DND-41 (cell line): ENCODE measurements around the gene PAPSS2.

ENCODE experiments used
- CTCF ChIP-seq: IDR thresholded peaks from 2 replicates; pipeline ENCODE4 v1.5.1; 2012; ENCODE audit warnings: borderline replicate concordance, low read length, moderate library complexity, mild to moderate bottlenecking; ENCODE audit not compliant: poor library complexity, severe bottlenecking; ENCODE audit errors: extremely low read depth
- EZH2 ChIP-seq: IDR thresholded peaks from 3 replicates; pipeline ENCODE4 v1.6.1; 2012; ENCODE audit warnings: borderline replicate concordance, low read depth, mild to moderate bottlenecking, moderate library complexity, low read length, inconsistent platforms; ENCODE audit not compliant: severe bottlenecking

GRCh38 chr10:87702973-87703294, 43.3 kb downstream of the PAPSS2 start:
- TF ChIP-seq CTCF (no peak), EZH2 (no peak)
